Parathyroid adenoma (tissue), 2 donors: ENCODE measurements around the gene CLIC3.

Experiments used
- H2AFZ ChIP-seq: fragments of 300-600 bp; sonication (generic); one replicate; pipeline ENCODE4 v1.7.0; 2017; ENCODE audit warnings: antibody characterized with exemption, mild to moderate bottlenecking
- H3K27ac ChIP-seq: fragments of 300-600 bp; sonication (generic); one replicate; pipeline ENCODE4 v1.7.0; 2017
- H3K27me3 ChIP-seq: fragments of 300-600 bp; sonication (generic); one replicate; pipeline ENCODE4 v1.7.0; 2017; ENCODE audit warnings: low read length; ENCODE audit not compliant: control insufficient read depth, insufficient read depth
- H3K36me3 ChIP-seq: fragments of 300-600 bp; sonication (generic); one replicate; pipeline ENCODE4 v1.7.0; 2017; ENCODE audit warnings: low read length; ENCODE audit not compliant: control insufficient read depth, insufficient read depth
- H3K4me1 ChIP-seq: fragments of 300-600 bp; sonication (generic); one replicate; pipeline ENCODE4 v1.7.0; 2017; ENCODE audit warnings: control low read depth
- H3K4me2 ChIP-seq: fragments of 300-600 bp; sonication (generic); one replicate; pipeline ENCODE4 v1.7.0; 2017; ENCODE audit warnings: low read length
- H3K4me3 ChIP-seq: fragments of 300-600 bp; sonication (generic); one replicate; pipeline ENCODE4 v1.7.0; 2017; ENCODE audit warnings: low read depth, low read length
- H3K79me2 ChIP-seq: fragments of 300-600 bp; sonication (generic); one replicate; pipeline ENCODE4 v1.7.0; 2017; ENCODE audit warnings: control low read depth
- H3K9ac ChIP-seq: fragments of 300-600 bp; sonication (generic); one replicate; pipeline ENCODE4 v1.7.0; 2017; ENCODE audit warnings: mild to moderate bottlenecking
- H3K9me3 ChIP-seq: fragments of 300-600 bp; sonication (generic); one replicate; pipeline ENCODE4 v1.7.0; 2017; ENCODE audit warnings: low read length; ENCODE audit not compliant: control insufficient read depth
- TF ChIP-seq, protein P1 (sequence below): fragments of 300-600 bp; sonication (generic); IDR thresholded peaks from one replicate; pipeline ENCODE4 v1.7.0; 2017; ENCODE audit warnings: antibody characterized with exemption, mild to moderate bottlenecking
- donor health status: primary hyperparathyroidism.

The CLIC3 gene

GRCh38 chr9:136945333-136946227 lies 50.8 kb downstream of the CLIC3 start:
- Histone ChIP-seq H3K4me2 (no peak overlapping the region), H3K4me1 (peaks cover 3% of the 10 kb centered on the region), H3K79me2 (no peaks in the 10 kb centered on the region), H2AFZ (no peak overlapping the region), H3K9ac (no peak overlapping the region), H3K9me3 (no peaks in the 10 kb centered on the region), H3K4me3 (no peak overlapping the region), H3K27ac (no peak overlapping the region), H3K27me3 (no peaks in the 10 kb centered on the region), H3K36me3 (no peaks in the 10 kb centered on the region)
- TF ChIP-seq, protein P1, sequence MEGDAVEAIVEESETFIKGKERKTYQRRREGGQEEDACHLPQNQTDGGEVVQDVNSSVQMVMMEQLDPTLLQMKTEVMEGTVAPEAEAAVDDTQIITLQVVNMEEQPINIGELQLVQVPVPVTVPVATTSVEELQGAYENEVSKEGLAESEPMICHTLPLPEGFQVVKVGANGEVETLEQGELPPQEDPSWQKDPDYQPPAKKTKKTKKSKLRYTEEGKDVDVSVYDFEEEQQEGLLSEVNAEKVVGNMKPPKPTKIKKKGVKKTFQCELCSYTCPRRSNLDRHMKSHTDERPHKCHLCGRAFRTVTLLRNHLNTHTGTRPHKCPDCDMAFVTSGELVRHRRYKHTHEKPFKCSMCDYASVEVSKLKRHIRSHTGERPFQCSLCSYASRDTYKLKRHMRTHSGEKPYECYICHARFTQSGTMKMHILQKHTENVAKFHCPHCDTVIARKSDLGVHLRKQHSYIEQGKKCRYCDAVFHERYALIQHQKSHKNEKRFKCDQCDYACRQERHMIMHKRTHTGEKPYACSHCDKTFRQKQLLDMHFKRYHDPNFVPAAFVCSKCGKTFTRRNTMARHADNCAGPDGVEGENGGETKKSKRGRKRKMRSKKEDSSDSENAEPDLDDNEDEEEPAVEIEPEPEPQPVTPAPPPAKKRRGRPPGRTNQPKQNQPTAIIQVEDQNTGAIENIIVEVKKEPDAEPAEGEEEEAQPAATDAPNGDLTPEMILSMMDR, result no peak
